ENCODE data around the gene LRP1. TPM values are rescaled to one million over a fixed set of nuclear protein-coding genes. Genes with fewer than 3 reads are reported as not detected.

Gene LRP1
- total and polyA plus RNA-seq, 8 donors = 108 to 325 (median 138) TPM

DNA sequence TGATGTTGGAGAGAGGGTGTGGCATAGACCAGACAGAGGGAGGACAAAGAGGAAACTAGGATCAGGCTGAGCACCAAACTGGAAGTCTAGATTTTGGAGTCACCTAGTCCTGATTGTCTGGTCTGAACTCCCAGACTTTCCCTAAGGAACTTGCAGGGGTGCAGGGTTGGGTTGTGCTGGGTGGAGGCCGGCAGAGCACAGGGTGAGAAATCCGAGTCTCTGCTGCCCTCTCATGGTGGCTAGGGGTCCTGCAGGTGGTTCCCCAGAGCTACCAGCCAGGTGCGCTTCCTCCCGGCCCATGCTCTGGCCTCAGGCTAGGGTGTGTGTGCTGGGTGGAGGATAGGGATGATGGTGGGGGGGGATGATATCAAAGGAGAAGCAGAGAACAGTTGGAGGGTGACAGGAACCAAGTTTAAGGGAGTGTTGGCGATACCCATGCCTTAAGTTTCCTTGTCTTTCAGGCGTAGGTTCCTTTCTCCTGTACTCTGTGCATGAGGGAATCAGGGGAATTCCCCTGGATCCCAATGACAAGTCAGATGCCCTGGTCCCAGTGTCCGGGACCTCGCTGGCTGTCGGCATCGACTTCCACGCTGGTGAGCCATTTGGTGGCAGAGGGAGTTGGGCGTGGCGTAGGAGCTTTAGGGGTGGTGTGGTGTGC lies 54.8 kb downstream of the LRP1 start:
- Histone ChIP-seq H3K27me3 (no peaks in the 10 kb centered on the region), H3K4me3 (no peak overlapping the region), H3K9me3 (no peaks in the 10 kb centered on the region), H3K27ac (no peak overlapping the region), H3K36me3 (peaks cover 0 to 87% of the 10 kb centered on the region in 2 donors), H3K4me1 (no peaks in the 10 kb centered on the region)
- intact Hi-C loops (cut with DNase I) = loop anchor here (5.0 to 10.0 kb wide), 2 partner anchors 58 to 61 kb away; partner anchors contain the start of gene LRP1 (in 1 of the 2)
- peak in 3 of 4 donors; percentile 56 to 74 (median 74) for DNase-seq
- ATAC-seq = peak; percentile 91
- peak; percentile 71 to 92 for TF ChIP-seq CTCF (IDR thresholded peaks at IDR 0.05)

DNA sequence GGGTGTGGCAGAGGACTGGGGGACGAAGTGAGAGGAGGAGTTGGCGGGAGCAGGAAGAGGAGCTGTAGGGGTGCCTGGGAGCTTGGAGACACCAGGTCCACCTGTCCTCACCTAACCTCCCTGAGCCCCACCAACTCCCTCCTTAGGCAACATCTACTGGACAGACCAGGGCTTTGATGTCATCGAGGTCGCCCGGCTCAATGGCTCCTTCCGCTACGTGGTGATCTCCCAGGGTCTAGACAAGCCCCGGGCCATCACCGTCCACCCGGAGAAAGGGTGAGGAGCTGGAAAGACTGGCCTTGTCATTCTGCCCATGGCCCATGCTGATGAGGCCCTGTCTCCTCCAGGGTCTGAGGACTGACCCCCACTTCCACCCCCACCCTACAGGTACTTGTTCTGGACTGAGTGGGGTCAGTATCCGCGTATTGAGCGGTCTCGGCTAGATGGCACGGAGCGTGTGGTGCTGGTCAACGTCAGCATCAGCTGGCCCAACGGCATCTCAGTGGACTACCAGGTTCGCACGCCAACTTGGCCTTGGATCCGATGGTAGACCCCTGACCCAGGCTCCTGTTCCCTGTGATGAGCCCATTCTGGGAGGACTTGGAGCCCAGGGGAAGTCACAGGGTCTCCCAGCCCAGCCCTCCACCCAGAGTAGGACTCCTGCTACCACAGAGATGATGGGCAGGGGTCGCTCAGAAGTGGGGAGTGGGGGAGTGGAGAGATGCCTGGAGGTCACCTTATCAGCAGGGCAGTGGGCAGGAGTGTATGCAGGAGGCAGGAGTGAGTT lies 55.8 kb downstream of the LRP1 start:
- Histone ChIP-seq H3K27me3 (no peaks in the 10 kb centered on the region), H3K36me3 (peaks cover 0 to 87% of the 10 kb centered on the region in 2 donors), H3K4me3 (no peak overlapping the region), H3K9me3 (no peaks in the 10 kb centered on the region), H3K27ac (no peak overlapping the region), H3K4me1 (no peaks in the 10 kb centered on the region)
- no peak for TF ChIP-seq CTCF (IDR thresholded peaks at IDR 0.05)
- ATAC-seq (no peak), DNase-seq (no peak)
- intact Hi-C loops (cut with DNase I) = loop anchor here (5.0 to 10.0 kb wide), 2 partner anchors 59 to 62 kb away; partner anchors contain the start of gene LRP1 (in 1 of the 2)

- H3K36me3 ChIP-seq = peaks cover 0 to 87% of the 10 kb centered on the region in 2 donors
- H3K4me1 ChIP-seq = peaks cover 0 to 8% of the 10 kb centered on the region in 2 donors
- H3K9me3 ChIP-seq = no peaks in the 10 kb centered on the region
- no peak for TF ChIP-seq CTCF (IDR thresholded peaks at IDR 0.05)
- DNase-seq = no peak
- no peak overlapping the region for H3K27ac ChIP-seq
- no peak for ATAC-seq
- no peak overlapping the region for H3K4me3 ChIP-seq
- intact Hi-C loops (cut with DNase I) = loop anchor here in 1 of 2 donors (10.0 kb wide), 1 partner anchor 61 kb away; the partner anchor contains the start of gene LRP1
- no peaks in the 10 kb centered on the region for H3K27me3 ChIP-seq
Observed at GRCh38 chr12:57185403-57185802, 57.1 kb downstream of the LRP1 start.

- Histone ChIP-seq H3K27ac (no peak overlapping the region), H3K4me1 (peaks cover 0 to 9% of the 10 kb centered on the region in 2 donors), H3K4me3 (no peak overlapping the region), H3K9me3 (no peaks in the 10 kb centered on the region), H3K27me3 (no peaks in the 10 kb centered on the region), H3K36me3 (peaks cover 0 to 87% of the 10 kb centered on the region in 2 donors)
- TF ChIP-seq CTCF (IDR thresholded peaks at IDR 0.05) = no peak
- no peak for ATAC-seq
- intact Hi-C loops (cut with DNase I) = loop anchor here in 1 of 2 donors (10.0 kb wide), 1 partner anchor 61 kb away; the partner anchor contains the start of gene LRP1
- DNase-seq = no peak
Observed at GRCh38 chr12:57185906-57186508, 57.7 kb downstream of the LRP1 start.

Data from left lung (tissue), 10 donors.